Trophoblast cell (in vitro differentiated cells and primary cell): ENCODE results near the gene DAP3.

ENCODE experiments used
- DNase-seq, 2 donors: peaks; one replicate each; pipeline ENCODE4 v3.0.0-alpha.2; 2016
- H2AFZ ChIP-seq: 2 replicates; pipeline ENCODE4 v1.6.1; 2013; ENCODE audit warnings: low read length, moderate library complexity, mild to moderate bottlenecking; ENCODE audit not compliant: insufficient read depth, poor library complexity
- H2AK5ac ChIP-seq: 2 replicates; pipeline ENCODE4 v1.6.1; 2013; ENCODE audit warnings: mild to moderate bottlenecking, low read length
- H2BK120ac ChIP-seq: 2 replicates; pipeline ENCODE4 v1.6.1; 2013; ENCODE audit warnings: low read length, mild to moderate bottlenecking, moderate library complexity; ENCODE audit not compliant: insufficient read depth, poor library complexity
- H2BK12ac ChIP-seq: 2 replicates; pipeline ENCODE4 v1.6.1; 2013; ENCODE audit warnings: mild to moderate bottlenecking, low read length, moderate library complexity
- H2BK5ac ChIP-seq: 2 replicates; pipeline ENCODE4 v1.6.1; 2013; ENCODE audit warnings: low read length, low read depth, moderate library complexity, mild to moderate bottlenecking; ENCODE audit not compliant: poor library complexity
- H3K14ac ChIP-seq: 2 replicates; pipeline ENCODE4 v1.6.1; 2013; ENCODE audit warnings: mild to moderate bottlenecking, low read length
- H3K18ac ChIP-seq: 2 replicates; pipeline ENCODE4 v1.6.1; 2013; ENCODE audit warnings: mild to moderate bottlenecking, low read length
- H3K23ac ChIP-seq: 2 replicates; pipeline ENCODE4 v1.6.1; 2013; ENCODE audit warnings: low read length
- H3K27ac ChIP-seq: 2 replicates; pipeline ENCODE4 v1.5.1; 2013; ENCODE audit warnings: low read depth, mild to moderate bottlenecking, inconsistent platforms, low read length, moderate library complexity
- H3K27me3 ChIP-seq: 2 replicates; pipeline ENCODE4 v1.6.1; 2013; ENCODE audit warnings: inconsistent platforms, mild to moderate bottlenecking, low read length, moderate library complexity; ENCODE audit not compliant: insufficient read depth
- H3K36me3 ChIP-seq, 2 experiments: 1 replicate in 1 of 2; 2 replicates in 1 of 2; pipeline ENCODE4 v1.6.1; 2013; ENCODE audit warnings: low read length in 2 of 2, mild to moderate bottlenecking in 2 of 2, moderate library complexity in 1 of 2; ENCODE audit not compliant: insufficient read depth in 2 of 2, control insufficient read depth in 1 of 2
- H3K4ac ChIP-seq: 2 replicates; pipeline ENCODE4 v1.6.1; 2013; ENCODE audit warnings: low read depth, mild to moderate bottlenecking, low read length, moderate library complexity
- H3K4me1 ChIP-seq, 2 experiments: 1 replicate in 1 of 2; 2 replicates in 1 of 2; pipeline ENCODE4 v1.6.1; 2013; ENCODE audit warnings: low read length in 2 of 2, mild to moderate bottlenecking in 2 of 2, moderate library complexity in 1 of 2; ENCODE audit not compliant: insufficient read depth in 2 of 2, control insufficient read depth in 1 of 2
- H3K4me2 ChIP-seq: 2 replicates; pipeline ENCODE4 v1.6.1; 2013; ENCODE audit warnings: inconsistent platforms, mild to moderate bottlenecking, low read length, moderate library complexity
- H3K4me3 ChIP-seq: 2 replicates; pipeline ENCODE4 v1.5.1; 2013; ENCODE audit warnings: mild to moderate bottlenecking, low read depth, low read length, inconsistent platforms
- H3K79me1 ChIP-seq: one replicate; pipeline ENCODE4 v1.6.1; 2013; ENCODE audit warnings: low read length
- H3K79me2 ChIP-seq: 2 replicates; pipeline ENCODE4 v1.6.1; 2013; ENCODE audit warnings: low read length, mild to moderate bottlenecking; ENCODE audit not compliant: control insufficient read depth, insufficient read depth, poor library complexity
- H3K9ac ChIP-seq: 2 replicates; pipeline ENCODE4 v1.6.1; 2013; ENCODE audit warnings: mild to moderate bottlenecking, low read length
- H3K9me3 ChIP-seq: 2 replicates; pipeline ENCODE4 v1.6.1; 2013; ENCODE audit warnings: low read depth, mild to moderate bottlenecking, control low read depth, inconsistent platforms, low read length; ENCODE audit not compliant: insufficient read depth
- H4K12ac ChIP-seq: 2 replicates; pipeline ENCODE4 v1.6.1; 2013; ENCODE audit warnings: low read depth, mild to moderate bottlenecking, low read length, moderate library complexity
- H4K8ac ChIP-seq: 2 replicates; pipeline ENCODE4 v1.6.1; 2013; ENCODE audit warnings: low read depth, mild to moderate bottlenecking, low read length, moderate library complexity
- H4K91ac ChIP-seq: one replicate; pipeline ENCODE4 v1.6.1; 2013; ENCODE audit warnings: low read depth, mild to moderate bottlenecking, low read length, moderate library complexity
- WGBS: extraction: QIAGEN DNeasy Blood & Tissue Kit; methylation state at CpG from one replicate; pipeline ENCODE4 v1.1.7; 2013; ENCODE audit warnings: missing lambda C conversion rate; ENCODE audit not compliant: insufficient read length, insufficient coverage; ENCODE audit errors: extremely low coverage; 5-methylcytosine and 5-hydroxymethylcytosine counted together

Gene DAP3

GRCh38 chr1:155645034-155645598 is 43.8 kb upstream of the DAP3 start:
- Histone ChIP-seq H4K91ac (no peak overlapping the region), H3K4me1 (peaks cover 0 to 2% of the 10 kb centered on the region in 2 experiments), H3K36me3 (no peaks in the 10 kb centered on the region), H2AK5ac (no peak overlapping the region), H2BK120ac (no peak overlapping the region), H3K27ac (no peak overlapping the region), H3K9me3 (peaks cover 5% of the 10 kb centered on the region), H3K79me1 (no peaks in the 10 kb centered on the region), H3K23ac (no peak overlapping the region), H3K4ac (no peak overlapping the region), H3K79me2 (no peaks in the 10 kb centered on the region), H3K14ac (no peak overlapping the region), H3K18ac (no peak overlapping the region), H2BK12ac (no peak overlapping the region), H4K12ac (no peak overlapping the region), H2AFZ (no peak overlapping the region), H3K27me3 (no peaks in the 10 kb centered on the region), H3K4me3 (no peak overlapping the region), H4K8ac (no peak overlapping the region), H3K9ac (no peak overlapping the region), H2BK5ac (no peak overlapping the region), H3K4me2 (no peak overlapping the region)
- WGBS, result no CpG with 5 or more reads among the region's 4 CpGs
- DNase-seq, result no peak

- H3K4me1 ChIP-seq, result peaks cover 0 to 2% of the 10 kb centered on the region in 2 experiments
- H3K4me3 ChIP-seq, result no peak overlapping the region
- H3K79me1 ChIP-seq, result no peaks in the 10 kb centered on the region
- no peak overlapping the region for H3K4me2 ChIP-seq
- no CpG with 5 or more reads among the region's 6 CpGs for WGBS
- no peak overlapping the region for H2BK120ac ChIP-seq
- no peak overlapping the region for H2BK5ac ChIP-seq
- no peak overlapping the region for H4K8ac ChIP-seq
- H2AK5ac ChIP-seq, result no peak overlapping the region
- H3K9me3 ChIP-seq, result peaks cover 6% of the 10 kb centered on the region
- H3K14ac ChIP-seq, result no peak overlapping the region
- no peak overlapping the region for H3K27ac ChIP-seq
- H3K27me3 ChIP-seq, result no peaks in the 10 kb centered on the region
- H2AFZ ChIP-seq, result no peak overlapping the region
- H3K36me3 ChIP-seq, result no peaks in the 10 kb centered on the region
- H4K12ac ChIP-seq, result no peak overlapping the region
- DNase-seq, result no peak
- H3K18ac ChIP-seq, result no peak overlapping the region
- H3K9ac ChIP-seq, result no peak overlapping the region
- no peak overlapping the region for H3K23ac ChIP-seq
- H3K4ac ChIP-seq, result no peak overlapping the region
- H3K79me2 ChIP-seq, result no peaks in the 10 kb centered on the region
- H2BK12ac ChIP-seq, result no peak overlapping the region
- H4K91ac ChIP-seq, result no peak overlapping the region
Observed at GRCh38 chr1:155645648-155646047, 43.2 kb upstream of the DAP3 start.

GRCh38 chr1:155646307-155646706 is 42.6 kb upstream of the DAP3 start:
- Histone ChIP-seq H4K12ac (no peak overlapping the region), H3K4ac (no peak overlapping the region), H3K9ac (no peak overlapping the region), H2BK120ac (no peak overlapping the region), H3K14ac (no peak overlapping the region), H3K23ac (no peak overlapping the region), H2BK12ac (no peak overlapping the region), H3K79me1 (no peaks in the 10 kb centered on the region), H3K4me2 (no peak overlapping the region), H2AFZ (no peak overlapping the region), H3K4me3 (no peak overlapping the region), H4K91ac (no peak overlapping the region), H3K18ac (no peak overlapping the region), H2AK5ac (no peak overlapping the region), H3K4me1 (peaks cover 0 to 2% of the 10 kb centered on the region in 2 experiments), H4K8ac (no peak overlapping the region), H3K27ac (no peak overlapping the region), H3K9me3 (peaks cover 6% of the 10 kb centered on the region), H3K79me2 (no peaks in the 10 kb centered on the region), H2BK5ac (no peak overlapping the region), H3K36me3 (no peaks in the 10 kb centered on the region), H3K27me3 (no peaks in the 10 kb centered on the region)
- DNase-seq, result no peak
- no CpG with 5 or more reads among the region's 2 CpGs for WGBS

GRCh38 chr1:155648207-155649147 is 40.4 kb upstream of the DAP3 start:
- H4K12ac ChIP-seq, result no peak overlapping the region
- H3K18ac ChIP-seq, result no peak overlapping the region
- H3K4me3 ChIP-seq, result no peak overlapping the region
- H2BK12ac ChIP-seq, result no peak overlapping the region
- no peak overlapping the region for H2AFZ ChIP-seq
- no peak overlapping the region for H3K23ac ChIP-seq
- H3K36me3 ChIP-seq, result no peaks in the 10 kb centered on the region
- H3K79me1 ChIP-seq, result peaks cover 2% of the 10 kb centered on the region
- H3K27me3 ChIP-seq, result no peaks in the 10 kb centered on the region
- H4K8ac ChIP-seq, result no peak overlapping the region
- H3K9ac ChIP-seq, result no peak overlapping the region
- no peak overlapping the region for H2AK5ac ChIP-seq
- peaks cover 2% of the 10 kb centered on the region in 2 experiments for H3K4me1 ChIP-seq
- peak overlapping the region; percentile 6 for H2BK120ac ChIP-seq
- no peaks in the 10 kb centered on the region for H3K79me2 ChIP-seq
- WGBS, result no CpG with 5 or more reads among the region's 11 CpGs
- H2BK5ac ChIP-seq, result no peak overlapping the region
- H3K9me3 ChIP-seq, result peaks cover 1% of the 10 kb centered on the region
- peak overlapping the region; percentile 29 for H3K27ac ChIP-seq
- DNase-seq, result peak; percentile 84 to 97
- H4K91ac ChIP-seq, result no peak overlapping the region
- no peak overlapping the region for H3K14ac ChIP-seq
- H3K4me2 ChIP-seq, result no peak overlapping the region
- H3K4ac ChIP-seq, result no peak overlapping the region
